SH-SY5Y (cell line): ENCODE results near the gene RTL9.

Source experiments
- GATA2 ChIP-seq: IDR thresholded peaks from 2 replicates; pipeline ENCODE4 v1.6.1; 2011; ENCODE audit warnings: mild to moderate bottlenecking, low read depth, low read length
- GATA3 ChIP-seq: IDR thresholded peaks from 2 replicates; pipeline ENCODE4 v1.6.1; 2011; ENCODE audit warnings: low read depth, mild to moderate bottlenecking, low read length, moderate library complexity

DNA sequence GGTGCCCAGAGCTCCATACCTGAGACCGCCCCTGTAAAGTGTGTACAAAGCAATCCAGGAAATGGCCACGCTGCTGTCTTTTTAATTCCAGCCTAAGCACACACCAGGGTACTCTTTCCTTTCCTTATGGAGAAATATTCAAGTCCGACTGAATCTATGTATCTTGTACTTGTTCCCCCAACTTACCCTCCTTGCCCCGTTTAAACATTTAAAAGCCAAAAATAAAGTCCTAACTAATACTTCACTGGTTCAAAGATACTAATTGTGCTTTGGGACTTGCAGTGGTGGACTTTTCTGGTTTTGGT lies 40.0 kb upstream of the RTL9 start:
- TF ChIP-seq GATA3 (no peak), GATA2 (no peak)
